ENCODE data around the gene ADSS1.
A peak's percentile ranks its signal among the peaks of the same experiment; 100 is the strongest.

The ADSS1 gene

DNA sequence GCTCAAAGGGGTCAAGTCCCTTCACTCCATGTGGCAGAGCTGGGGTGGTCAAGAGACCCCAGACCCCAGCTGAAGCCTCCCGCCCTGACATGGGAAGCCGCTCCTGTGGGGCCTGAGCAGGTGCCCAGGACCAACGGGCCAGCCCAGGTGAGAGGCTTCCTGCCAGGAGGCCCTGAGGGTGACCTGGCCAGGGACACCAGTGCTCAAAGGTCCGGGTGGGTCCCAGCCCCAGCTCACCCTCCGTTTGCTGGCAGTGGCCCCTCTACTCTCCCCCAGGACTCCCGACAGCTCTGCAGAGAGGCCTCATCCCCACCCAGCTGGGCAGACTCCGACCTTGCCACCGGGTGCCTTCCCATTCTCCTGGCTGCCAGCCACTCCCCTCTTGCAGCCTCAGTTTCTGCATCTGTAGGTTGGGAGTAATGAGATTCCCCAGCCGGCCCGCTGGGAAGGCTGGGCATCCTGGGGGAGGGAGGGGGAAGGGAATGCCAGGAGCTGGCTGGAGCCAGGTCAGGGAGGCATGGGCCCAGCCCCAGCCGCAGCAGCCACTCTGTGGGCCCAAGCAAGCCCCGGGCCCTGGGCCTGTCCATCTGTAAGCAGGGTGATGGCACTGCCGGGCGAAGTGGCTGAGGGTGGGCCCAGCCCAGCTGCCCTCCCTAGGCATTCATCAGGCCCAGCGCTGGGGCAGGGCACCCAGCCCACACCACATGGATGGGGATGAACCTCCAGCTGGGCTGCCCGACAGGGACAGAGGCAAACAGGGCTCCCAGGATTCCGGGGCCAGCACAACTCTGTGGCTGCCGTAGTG is 44.9 kb upstream of the ADSS1 start:
- DNase-seq = no peak
- Histone ChIP-seq H3K9me3 (ENCODE audit: control insufficient read depth, low read length) (no peaks in the 10 kb centered on the region), H4K91ac (ENCODE audit: low read length) (peak overlapping the region; percentile 98), H3K4me3 (ENCODE audit: insufficient read depth in 1 of 2, low read depth in 1 of 2, low read length in 2 of 2) (no peak overlapping the region), H3K79me1 (replicated peaks; ENCODE audit: low read length, poor library complexity, severe bottlenecking) (peaks cover 7% of the 10 kb centered on the region), H2BK12ac (ENCODE audit: low read length in 2 of 2) (peak overlapping the region; percentile 55 to 93), H3K23ac (ENCODE audit: low read length in 2 of 2) (no peak overlapping the region), H2BK120ac (ENCODE audit: low read depth, low read length) (peak overlapping the region; percentile 96), H3K14ac (ENCODE audit: low read length in 2 of 2) (peak overlapping the region in 1 of 2 experiments; percentile 89), H2BK15ac (ENCODE audit: low read depth, poor library complexity, severe bottlenecking) (peak overlapping the region; percentile 99), H3K27me3 (ENCODE audit: control insufficient read depth in 1 of 2, insufficient read depth in 1 of 2, low read length in 2 of 2) (no peaks in the 10 kb centered on the region), H3K4ac (ENCODE audit: low read depth in 1 of 2, low read length in 2 of 2) (peak overlapping the region; percentile 85 to 89), H3K9ac (ENCODE audit: low read length) (peak overlapping the region; percentile 89), H3K18ac (ENCODE audit: low read depth in 1 of 2, low read length in 2 of 2) (peak overlapping the region; percentile 91 to 99), H2AFZ (ENCODE audit: low read depth, low read length) (no peak overlapping the region), H3K4me1 (ENCODE audit: control insufficient read depth, insufficient read depth, low read depth, low read length) (peaks cover 63% of the 10 kb centered on the region), H2AK5ac (ENCODE audit: low read length, severe bottlenecking) (peak overlapping the region; percentile 89), H3K36me3 (ENCODE audit: control insufficient read depth in 1 of 2, insufficient read depth in 2 of 2, low read depth in 1 of 2, low read length in 2 of 2) (peaks cover 0 to 3% of the 10 kb centered on the region in 2 experiments), H4K8ac (ENCODE audit: low read length) (peak overlapping the region; percentile 97), H3K27ac (ENCODE audit: low read length, poor library complexity, severe bottlenecking) (peak overlapping the region; percentile 72), H3K4me2 (ENCODE audit: low read length, poor library complexity, severe bottlenecking) (no peak overlapping the region), H2BK5ac (ENCODE audit: low read depth, low read length, poor library complexity, severe bottlenecking) (no peak overlapping the region)
- 89% methylated on average over 16 of the region's 18 CpGs for WGBS

DNA sequence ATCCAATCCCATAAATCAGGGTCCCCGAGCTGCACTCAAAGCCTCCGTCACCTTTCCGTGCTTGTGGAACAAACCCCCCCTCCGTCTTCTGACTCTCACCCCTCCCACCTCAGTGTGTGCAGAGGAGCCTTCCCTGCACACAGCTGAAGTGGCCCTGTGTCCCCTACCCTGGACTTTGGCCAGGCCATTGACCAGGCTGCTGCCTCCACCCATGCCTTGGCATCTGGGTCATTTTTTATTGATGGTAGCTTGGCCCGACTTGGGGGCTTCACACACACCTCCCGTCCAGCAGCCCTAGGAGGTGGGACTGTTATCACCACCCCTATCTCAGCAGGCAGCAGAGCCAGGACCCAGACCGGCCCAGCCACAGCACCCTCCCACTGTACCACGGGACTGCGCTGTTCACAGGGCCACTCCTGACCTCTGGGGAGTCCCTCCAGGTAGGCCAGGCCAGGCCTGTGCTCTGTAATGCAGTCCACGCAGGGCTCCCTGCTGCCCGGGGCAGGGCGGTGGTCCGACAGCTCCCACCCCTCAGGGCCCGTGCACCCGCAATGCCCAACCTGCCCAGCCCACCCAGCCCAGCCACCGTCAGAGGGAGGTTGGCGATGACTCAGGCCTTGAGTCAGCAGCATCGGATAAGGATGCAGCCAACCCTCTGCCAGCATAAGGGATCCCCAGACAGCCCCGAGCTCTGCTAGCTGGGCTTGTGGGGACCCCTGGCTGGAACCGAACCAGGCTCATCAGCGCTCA is 43.8 kb upstream of the ADSS1 start:
- Histone ChIP-seq H3K27ac (ENCODE audit: low read length, poor library complexity, severe bottlenecking) (peak overlapping the region; percentile 88), H4K8ac (ENCODE audit: low read length) (peak overlapping the region; percentile 93), H3K4me2 (ENCODE audit: low read length, poor library complexity, severe bottlenecking) (no peak overlapping the region), H3K27me3 (ENCODE audit: control insufficient read depth in 1 of 2, insufficient read depth in 1 of 2, low read length in 2 of 2) (no peaks in the 10 kb centered on the region), H2BK120ac (ENCODE audit: low read depth, low read length) (peak overlapping the region; percentile 90), H3K23ac (ENCODE audit: low read length in 2 of 2) (no peak overlapping the region), H3K79me1 (replicated peaks; ENCODE audit: low read length, poor library complexity, severe bottlenecking) (peaks cover 7% of the 10 kb centered on the region), H3K4ac (ENCODE audit: low read depth in 1 of 2, low read length in 2 of 2) (peak overlapping the region; percentile 89 to 93), H2BK12ac (ENCODE audit: low read length in 2 of 2) (peak overlapping the region; percentile 76 to 99), H2BK5ac (ENCODE audit: low read depth, low read length, poor library complexity, severe bottlenecking) (peak overlapping the region; percentile 24), H3K4me1 (ENCODE audit: control insufficient read depth, insufficient read depth, low read depth, low read length) (peaks cover 63% of the 10 kb centered on the region), H3K9ac (ENCODE audit: low read length) (peak overlapping the region; percentile 88), H2AFZ (ENCODE audit: low read depth, low read length) (no peak overlapping the region), H3K18ac (ENCODE audit: low read depth in 1 of 2, low read length in 2 of 2) (peak overlapping the region; percentile 91 to 99), H3K4me3 (ENCODE audit: insufficient read depth in 1 of 2, low read depth in 1 of 2, low read length in 2 of 2) (peak overlapping the region in 1 of 2 experiments; percentile 75), H3K14ac (ENCODE audit: low read length in 2 of 2) (peak overlapping the region in 1 of 2 experiments; percentile 29), H3K36me3 (ENCODE audit: control insufficient read depth in 1 of 2, insufficient read depth in 2 of 2, low read depth in 1 of 2, low read length in 2 of 2) (peaks cover 0 to 3% of the 10 kb centered on the region in 2 experiments), H2BK15ac (ENCODE audit: low read depth, poor library complexity, severe bottlenecking) (peak overlapping the region; percentile 91), H2AK5ac (ENCODE audit: low read length, severe bottlenecking) (peak overlapping the region; percentile 89), H4K91ac (ENCODE audit: low read length) (peak overlapping the region; percentile 98), H3K9me3 (ENCODE audit: control insufficient read depth, low read length) (no peaks in the 10 kb centered on the region)
- 38% methylated on average over 21 of the region's 21 CpGs for WGBS
- DNase-seq = peak; percentile 87

DNA sequence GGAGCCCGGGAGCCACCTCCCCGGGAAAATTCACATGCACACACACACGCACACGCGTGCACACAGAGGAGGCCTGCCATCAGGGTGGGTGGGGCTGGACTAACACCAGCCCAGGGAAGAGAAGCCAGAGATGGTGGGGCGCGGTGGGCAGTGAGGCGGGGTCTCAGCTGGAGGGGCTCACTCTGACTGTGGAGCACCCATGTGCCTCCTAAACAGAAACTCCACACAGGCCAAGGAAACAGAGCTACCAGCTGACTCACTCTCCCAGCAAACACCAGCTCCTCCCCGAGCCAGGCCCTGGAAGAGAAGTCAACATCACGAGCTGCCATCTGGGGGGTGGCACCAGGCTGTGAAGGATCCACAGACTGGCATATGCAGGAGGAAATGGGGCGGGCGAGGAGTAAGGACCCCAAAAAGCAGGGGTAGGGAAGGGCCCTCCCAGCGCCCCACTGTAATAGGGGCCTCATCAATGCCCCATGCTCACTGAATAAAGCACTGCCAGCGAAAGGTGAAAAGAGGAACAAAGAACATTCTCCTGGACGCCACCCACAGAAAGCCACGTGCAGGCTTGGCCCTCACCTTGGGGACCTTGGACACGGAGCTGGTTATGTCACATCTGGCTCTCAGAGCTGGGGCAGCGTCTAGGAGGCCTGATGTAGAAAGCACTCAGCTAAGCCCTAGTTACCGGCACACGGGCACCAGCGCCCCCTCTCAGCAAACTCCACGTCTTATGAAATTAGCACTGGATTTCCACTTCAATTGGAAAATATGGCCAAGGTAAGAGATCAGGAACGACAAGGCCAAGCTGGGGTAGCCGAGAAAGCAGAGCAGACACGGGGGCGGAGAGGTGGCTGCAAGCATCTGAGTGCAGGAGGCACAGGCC is 43.0 kb upstream of the ADSS1 start:
- Histone ChIP-seq H2AK5ac (ENCODE audit: low read length, severe bottlenecking) (peak overlapping the region; percentile 96), H3K18ac (ENCODE audit: low read depth in 1 of 2, low read length in 2 of 2) (peak overlapping the region; percentile 91 to 97), H2BK15ac (ENCODE audit: low read depth, poor library complexity, severe bottlenecking) (peak overlapping the region; percentile 91), H3K14ac (ENCODE audit: low read length in 2 of 2) (peak overlapping the region in 1 of 2 experiments; percentile 53), H4K8ac (ENCODE audit: low read length) (peak overlapping the region; percentile 93), H3K9ac (ENCODE audit: low read length) (peak overlapping the region; percentile 88), H3K79me1 (replicated peaks; ENCODE audit: low read length, poor library complexity, severe bottlenecking) (peaks cover 7% of the 10 kb centered on the region), H3K23ac (ENCODE audit: low read length in 2 of 2) (peak overlapping the region in 1 of 2 experiments; percentile 59), H3K27me3 (ENCODE audit: control insufficient read depth in 1 of 2, insufficient read depth in 1 of 2, low read length in 2 of 2) (no peaks in the 10 kb centered on the region), H3K27ac (ENCODE audit: low read length, poor library complexity, severe bottlenecking) (peak overlapping the region; percentile 88), H3K36me3 (ENCODE audit: control insufficient read depth in 1 of 2, insufficient read depth in 2 of 2, low read depth in 1 of 2, low read length in 2 of 2) (peaks cover 0 to 3% of the 10 kb centered on the region in 2 experiments), H3K4me3 (ENCODE audit: insufficient read depth in 1 of 2, low read depth in 1 of 2, low read length in 2 of 2) (peak overlapping the region in 1 of 2 experiments; percentile 75), H3K4ac (ENCODE audit: low read depth in 1 of 2, low read length in 2 of 2) (peak overlapping the region; percentile 89 to 93), H3K4me2 (ENCODE audit: low read length, poor library complexity, severe bottlenecking) (peak overlapping the region; percentile 5), H2AFZ (ENCODE audit: low read depth, low read length) (no peak overlapping the region), H2BK120ac (ENCODE audit: low read depth, low read length) (peak overlapping the region; percentile 90), H3K4me1 (ENCODE audit: control insufficient read depth, insufficient read depth, low read depth, low read length) (peaks cover 63% of the 10 kb centered on the region), H4K91ac (ENCODE audit: low read length) (peak overlapping the region; percentile 98), H3K9me3 (ENCODE audit: control insufficient read depth, low read length) (no peaks in the 10 kb centered on the region), H2BK12ac (ENCODE audit: low read length in 2 of 2) (peak overlapping the region; percentile 75 to 99), H2BK5ac (ENCODE audit: low read depth, low read length, poor library complexity, severe bottlenecking) (peak overlapping the region; percentile 70)
- peak; percentile 91 for DNase-seq
- WGBS = 36% methylated on average over 20 of the region's 26 CpGs

Data from mesenchymal stem cell (in vitro differentiated cells and primary cell).